ENCODE results near the gene RPTOR.

The RPTOR gene

GRCh38 chr17:80877729-80878303 is 333.2 kb downstream of the RPTOR start:
- no peak for DNase-seq (ENCODE audit: low spot score)
- no peak for TF ChIP-seq CTCF (IDR thresholded peaks at IDR 0.05; ENCODE audit: borderline replicate concordance, control extremely low read depth, extremely low read depth, insufficient read depth, missing control alignments)
- in situ Hi-C loops (cut with MboI; ENCODE audit: low sequenced_read_pairs, unreplicated experiment), result no loop called here

- in situ Hi-C loops (cut with MboI; ENCODE audit: low sequenced_read_pairs, unreplicated experiment), result no loop called here
- DNase-seq (ENCODE audit: low spot score), result no peak
- no peak for TF ChIP-seq CTCF (IDR thresholded peaks at IDR 0.05; ENCODE audit: borderline replicate concordance, control extremely low read depth, extremely low read depth, insufficient read depth, missing control alignments)
Measured at GRCh38 chr17:80878876-80879722, 334.5 kb downstream of the RPTOR start.

DNA sequence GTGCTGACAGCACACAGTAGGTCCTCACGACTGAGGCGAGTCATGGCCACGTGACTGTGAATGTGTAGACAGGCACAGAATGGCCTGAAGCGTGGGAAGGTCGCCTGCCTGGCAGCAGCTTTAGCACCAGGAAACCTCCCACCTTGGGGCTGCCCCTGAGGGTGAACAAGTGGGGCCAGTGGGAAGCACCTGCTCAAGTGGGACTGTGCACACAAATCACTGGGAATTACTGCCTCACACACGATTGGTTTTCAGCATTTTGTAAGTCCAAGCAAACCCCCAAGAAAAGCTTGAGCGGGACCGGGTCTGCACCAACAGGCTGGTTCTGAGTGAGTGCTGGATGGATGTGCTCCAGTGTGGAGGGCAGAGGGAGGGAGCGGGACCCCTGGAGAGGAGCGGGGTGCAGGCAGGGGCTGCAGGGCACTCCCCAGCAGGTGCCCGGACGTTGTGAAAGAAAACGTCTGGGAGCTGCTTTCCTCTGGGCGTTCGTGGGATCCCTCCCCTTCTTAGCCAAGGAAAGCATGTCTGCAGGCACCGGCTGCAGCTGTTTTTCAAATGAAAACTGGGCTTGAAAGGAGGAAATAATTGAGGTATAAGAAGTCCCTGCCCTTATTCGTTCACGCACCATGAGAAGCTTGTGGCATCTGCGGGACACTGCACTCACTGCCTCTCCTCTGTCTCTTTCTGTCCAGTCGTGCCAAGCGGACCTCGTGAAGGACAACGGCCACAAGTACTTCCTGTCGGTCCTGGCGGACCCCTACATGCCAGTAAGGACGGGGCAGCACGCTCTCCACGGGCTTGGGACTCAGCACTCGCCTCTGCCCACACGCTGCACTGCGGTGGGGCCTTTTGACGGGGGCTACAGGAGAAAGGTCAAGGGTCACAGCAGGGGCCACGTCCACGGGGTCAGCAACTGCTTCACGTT is 335.3 kb downstream of the RPTOR start:
- in situ Hi-C loops (cut with MboI; ENCODE audit: low sequenced_read_pairs, unreplicated experiment), result no loop called here
- DNase-seq (ENCODE audit: low spot score), result no peak
- TF ChIP-seq CTCF (IDR thresholded peaks at IDR 0.05; ENCODE audit: borderline replicate concordance, control extremely low read depth, extremely low read depth, insufficient read depth, missing control alignments), result no peak

GRCh38 chr17:80880648-80880985 is 336.0 kb downstream of the RPTOR start:
- in situ Hi-C loops (cut with MboI; ENCODE audit: low sequenced_read_pairs, unreplicated experiment), result no loop called here

DNA sequence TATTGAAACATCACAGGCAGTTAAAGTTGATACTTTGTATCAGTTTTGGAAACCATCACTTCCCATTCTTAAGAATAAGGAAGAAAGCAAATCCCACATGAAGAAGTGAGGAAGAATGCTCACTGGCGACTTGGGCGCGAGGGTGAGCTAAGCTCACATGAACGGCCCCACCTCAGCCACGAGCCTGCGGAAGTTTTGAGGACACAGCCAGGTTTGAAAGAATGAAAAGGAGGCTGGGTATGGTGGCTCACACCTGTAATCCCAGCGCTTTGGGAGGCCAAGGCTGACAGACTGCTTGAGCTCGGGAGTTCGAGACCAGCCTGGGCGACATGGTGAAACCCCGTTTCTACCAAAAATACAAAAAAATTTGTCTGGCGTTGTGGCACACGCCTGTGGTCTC is 336.7 kb downstream of the RPTOR start:
- DNase-seq (ENCODE audit: low spot score), result no peak
- in situ Hi-C loops (cut with MboI; ENCODE audit: low sequenced_read_pairs, unreplicated experiment), result no loop called here
- no peak for TF ChIP-seq CTCF (IDR thresholded peaks at IDR 0.05; ENCODE audit: borderline replicate concordance, control extremely low read depth, extremely low read depth, insufficient read depth, missing control alignments)

More at GRCh38 chr17:80880648-80880985, 336.0 kb downstream of the RPTOR start:
- TF ChIP-seq CTCF (IDR thresholded peaks at IDR 0.05; ENCODE audit: borderline replicate concordance, control extremely low read depth, extremely low read depth, insufficient read depth, missing control alignments), result no peak
- no peak for DNase-seq (ENCODE audit: low spot score)

DNA sequence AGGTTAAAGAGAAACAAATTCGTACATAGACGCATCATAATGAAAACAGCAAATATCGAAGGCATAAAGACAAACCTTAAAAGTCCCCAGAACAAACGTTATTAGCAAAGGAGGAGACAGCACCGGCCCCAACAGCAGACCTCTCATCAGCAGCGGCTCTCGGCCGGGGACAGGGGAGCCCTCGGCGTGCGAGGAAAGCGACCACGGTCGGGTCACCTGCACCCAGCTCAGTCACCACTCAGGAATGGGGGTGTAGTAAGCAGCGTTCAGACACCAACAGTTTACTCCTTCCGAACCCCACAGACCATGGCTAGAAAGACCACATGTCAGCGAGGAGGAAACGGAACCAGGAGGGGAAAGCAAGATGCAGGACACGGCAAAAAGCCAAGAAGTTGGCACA is 337.7 kb downstream of the RPTOR start:
- in situ Hi-C loops (cut with MboI; ENCODE audit: low sequenced_read_pairs, unreplicated experiment), result no loop called here
- DNase-seq (ENCODE audit: low spot score), result no peak
- TF ChIP-seq CTCF (IDR thresholded peaks at IDR 0.05; ENCODE audit: borderline replicate concordance, control extremely low read depth, extremely low read depth, insufficient read depth, missing control alignments), result no peak

All from GM13976 (cell line).